Ecto neural progenitor cell (in vitro differentiated cells): ENCODE data around the gene TBC1D32.
"Not testable (repeated sequence)": the region's sequence is repeated elsewhere in the genome, so short reads cannot be mapped to it uniquely, and the experiment has no call there.

Experiments used
- DNase-seq: peaks from one replicate; pipeline ENCODE4 v3.0.0-alpha.2; 2018; ENCODE audit warnings: low spot score

TBC1D32 gene

DNA sequence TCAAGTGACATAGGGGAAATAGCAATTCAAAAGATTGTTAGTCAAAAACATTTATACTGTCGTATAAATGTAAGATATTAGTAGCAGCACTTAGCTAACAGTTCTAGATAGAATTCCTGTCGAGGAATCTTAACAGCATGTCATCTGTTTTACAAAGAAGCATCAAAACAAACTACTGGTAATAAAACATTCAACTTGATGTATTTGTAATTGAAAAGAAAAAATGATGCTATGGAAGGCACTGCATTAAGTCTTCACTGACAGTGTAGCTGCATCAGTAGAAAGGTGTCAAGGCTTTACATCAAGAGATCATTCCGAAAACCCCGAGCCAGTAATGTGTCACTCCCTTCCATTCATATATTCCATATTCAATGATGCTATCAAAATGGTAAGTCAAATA lies 223.5 kb downstream of the TBC1D32 start:
- no peak for DNase-seq

GRCh38 chr6:121106962-121107361 lies 227.3 kb downstream of the TBC1D32 start:
- no peak for DNase-seq

GRCh38 chr6:121105461-121105860 lies 228.8 kb downstream of the TBC1D32 start:
- no peak for DNase-seq

GRCh38 chr6:121093928-121094327 lies 240.4 kb downstream of the TBC1D32 start:
- DNase-seq, result no peak

DNA sequence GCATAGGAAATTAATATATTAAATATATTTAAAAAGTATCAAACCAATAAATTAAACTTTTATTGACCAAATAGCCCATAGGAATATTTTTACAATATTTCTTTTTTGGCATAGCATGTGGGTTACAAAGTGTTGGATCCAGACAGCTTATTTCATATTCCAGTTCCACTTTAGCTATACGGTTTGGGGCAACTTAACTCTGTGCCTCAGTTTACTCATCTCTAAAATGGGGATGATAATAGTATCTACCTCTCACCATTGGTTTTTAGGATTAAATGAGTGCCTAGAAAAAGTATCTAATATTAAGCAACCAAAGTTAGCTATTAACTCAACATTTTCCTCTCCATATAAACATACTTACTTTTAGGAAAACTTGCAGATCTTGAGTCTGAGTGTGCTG lies 243.8 kb downstream of the TBC1D32 start:
- DNase-seq, result no peak

DNA sequence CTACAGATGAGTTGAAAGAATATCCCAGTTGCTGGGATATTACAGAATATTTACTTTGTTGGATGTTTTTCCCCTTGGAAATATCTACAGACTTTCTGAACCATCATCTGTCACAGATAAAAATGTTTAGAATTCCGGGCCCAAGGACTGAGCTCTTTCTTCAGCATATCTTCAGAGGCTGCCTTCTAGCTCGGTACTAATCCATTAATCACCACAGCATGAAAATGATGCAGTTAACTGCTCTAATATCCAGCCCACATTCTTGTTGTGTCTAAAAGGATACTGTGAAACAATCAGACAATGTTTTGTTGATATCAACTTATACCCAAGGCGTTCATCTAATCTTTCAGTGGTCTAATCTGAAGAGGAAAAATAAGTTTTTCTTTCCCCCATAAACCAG lies 247.4 kb downstream of the TBC1D32 start:
- no peak for DNase-seq

GRCh38 chr6:121076119-121076518 lies 258.2 kb downstream of the TBC1D32 start:
- no peak for DNase-seq

GRCh38 chr6:121068749-121069148 lies 265.5 kb downstream of the TBC1D32 start:
- not testable (repeated sequence) for DNase-seq

DNA sequence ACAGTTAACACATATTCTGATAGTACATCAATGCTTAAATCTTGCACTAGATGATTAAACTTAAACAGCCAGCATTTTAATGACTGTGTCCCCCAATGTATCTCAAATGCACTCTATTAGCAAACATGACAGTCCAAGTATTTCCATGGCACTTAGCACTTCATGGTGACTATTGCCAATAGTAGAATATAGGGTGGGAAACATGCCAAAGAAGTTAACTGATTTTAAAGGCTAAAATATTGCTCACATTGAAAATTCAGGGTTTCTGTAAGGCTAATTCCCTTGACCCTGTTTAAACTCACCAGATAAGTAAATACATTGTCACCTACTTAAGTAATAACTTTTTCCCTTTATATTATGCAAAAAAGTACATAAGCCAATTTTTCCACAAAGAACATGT lies 266.9 kb downstream of the TBC1D32 start:
- no peak for DNase-seq

- no peak for DNase-seq
Observed at GRCh38 chr6:121064345-121064744, 269.9 kb downstream of the TBC1D32 start.

DNA sequence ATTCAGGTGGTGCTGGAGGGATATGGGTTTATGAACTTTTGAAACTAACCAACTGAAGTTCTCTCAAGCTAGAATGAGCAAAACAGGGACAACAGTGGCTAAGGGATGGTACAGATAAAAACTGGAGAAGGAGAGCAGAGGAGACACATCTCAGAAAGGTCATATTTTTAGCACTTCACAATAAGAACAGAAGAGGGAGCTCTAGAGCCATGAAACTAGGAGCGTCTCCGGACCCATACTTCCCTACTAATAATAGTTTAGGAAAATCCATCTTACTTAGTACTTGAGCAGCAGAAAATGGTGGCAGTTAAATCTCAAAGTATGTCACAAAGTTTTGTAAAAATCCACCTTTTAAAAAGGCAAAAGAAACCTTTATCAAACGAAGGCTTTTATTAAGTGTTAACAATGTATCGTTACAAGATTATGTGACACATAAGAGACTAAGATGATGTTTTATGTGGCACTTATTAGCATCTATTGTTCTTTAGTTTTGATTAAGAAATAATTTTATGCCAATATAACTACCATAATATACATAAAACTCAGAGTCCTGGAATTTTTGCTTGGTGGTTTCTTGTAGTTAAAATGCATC lies 278.6 kb downstream of the TBC1D32 start:
- no peak for DNase-seq

DNA sequence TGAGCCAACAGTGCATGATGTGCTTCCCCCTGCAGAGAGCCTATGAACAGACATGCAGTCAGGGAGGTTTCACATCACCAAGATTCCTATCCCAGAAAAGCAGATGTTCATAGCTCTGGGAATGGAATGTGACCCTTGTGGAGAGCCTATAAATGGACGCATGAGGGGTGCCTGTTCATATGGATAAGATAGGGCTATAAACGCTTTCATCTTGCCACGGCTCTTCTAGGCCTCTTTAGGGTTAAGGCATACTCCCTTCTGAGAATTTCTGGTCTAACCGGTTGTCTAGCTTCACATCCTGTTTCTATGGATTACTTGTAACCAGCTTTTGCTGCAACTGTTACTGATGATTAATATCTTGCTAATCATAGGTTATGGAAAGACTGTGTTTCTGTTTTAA lies 285.7 kb downstream of the TBC1D32 start:
- DNase-seq, result not testable (repeated sequence)

- DNase-seq, result not testable (repeated sequence)
Observed at GRCh38 chr6:121044905-121045304, 289.4 kb downstream of the TBC1D32 start.

DNA sequence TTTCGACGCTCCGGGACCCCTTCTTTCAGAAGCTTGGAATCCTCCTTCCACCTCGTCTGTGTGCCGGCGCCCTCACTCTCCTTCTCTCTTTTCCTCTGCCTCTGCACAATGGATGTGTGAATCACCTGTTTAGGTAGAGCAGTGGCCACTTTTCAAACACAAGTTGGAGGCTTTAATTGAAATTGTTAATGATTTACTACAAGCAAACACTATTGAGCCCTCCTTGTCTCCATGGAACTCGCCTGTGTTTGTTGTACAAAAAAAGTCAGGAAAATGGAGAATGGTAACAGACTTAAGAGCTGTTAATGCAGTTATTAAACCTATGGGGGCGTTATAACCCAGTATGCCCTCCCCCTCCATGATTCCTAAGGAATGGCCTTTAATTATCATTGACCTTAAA lies 290.6 kb downstream of the TBC1D32 start:
- not testable (repeated sequence) for DNase-seq

- not testable (repeated sequence) for DNase-seq
Observed at GRCh38 chr6:121043211-121043610, 291.1 kb downstream of the TBC1D32 start.

GRCh38 chr6:121042766-121043165 lies 291.5 kb downstream of the TBC1D32 start:
- DNase-seq, result no peak

GRCh38 chr6:121040831-121041230 lies 293.4 kb downstream of the TBC1D32 start:
- DNase-seq, result no peak

- DNase-seq, result no peak
Observed at GRCh38 chr6:121033091-121033490, 301.2 kb downstream of the TBC1D32 start.

- DNase-seq, result no peak
Observed at GRCh38 chr6:121032268-121033006, 301.8 kb downstream of the TBC1D32 start.
